Caco-2 (cell line): Measurements from ENCODE around the gene COL19A1. TPM values are rescaled to one million over a fixed set of nuclear protein-coding genes. Genes with fewer than 3 reads are reported as not detected.

Experiments used
- BruUV-seq: library from RNA; stranded (reverse); fragments of 400-500 nt; replicated peaks from 2 replicates; lab custom pipeline; 2021; lab: Mats Ljungman, UMichigan
- CTCF ChIA-PET: fragments of 300-600 bp; sonication (Branson Sonifier 250); formaldehyde crosslinking; loops from one replicate; lab custom pipeline; 2022; ENCODE audit warnings: antibody characterized with exemption; lab: Charles Lee
- POLR2A ChIA-PET: fragments of 300-600 bp; sonication (Branson Sonifier 250); formaldehyde crosslinking; loops from one replicate; lab custom pipeline; 2022; ENCODE audit warnings: antibody characterized with exemption; lab: Charles Lee
- DNase-seq, 2 experiments: peaks; one replicate each; pipeline versions ENCODE4 v3.0.0 to v3.0.0-alpha.2; 2020 to 2022
- H3K27me3 ChIP-seq: replicated peaks from 2 replicates; pipeline ENCODE4 v1.6.0; 2011; ENCODE audit warnings: low read length; ENCODE audit not compliant: control insufficient read depth, insufficient read depth
- H3K36me3 ChIP-seq: 2 replicates; pipeline ENCODE4 v1.5.1; 2011; ENCODE audit warnings: low read length; ENCODE audit not compliant: control insufficient read depth, insufficient read depth
- H3K4me1 ChIP-seq: fragments of 250-450 bp; sonication (Bioruptor Pico); 2 replicates; pipeline ENCODE4 v1.5.1; 2020; ENCODE audit warnings: mild to moderate bottlenecking
- H3K4me3 ChIP-seq: 2 replicates; pipeline ENCODE4 v1.5.1; 2011; ENCODE audit warnings: low read depth, mild to moderate bottlenecking, control low read depth, low read length
- H3K9me3 ChIP-seq: fragments of 250-450 bp; sonication (Bioruptor Pico); 2 replicates; pipeline ENCODE4 v1.5.1; 2020; ENCODE audit warnings: mild to moderate bottlenecking, moderate library complexity
- H3K27ac Mint-ChIP-seq: one replicate; pipeline ENCODE4 v1.8.0; 2022; ENCODE audit warnings: mixed read lengths; ENCODE audit not compliant: unreplicated experiment
- H3K27me3 Mint-ChIP-seq: one replicate; pipeline ENCODE4 v1.8.0; 2022; ENCODE audit warnings: mixed read lengths; ENCODE audit not compliant: insufficient read depth, unreplicated experiment
- H3K36me3 Mint-ChIP-seq: one replicate; pipeline ENCODE4 v1.8.0; 2022; ENCODE audit warnings: mild to moderate bottlenecking, mixed read lengths; ENCODE audit not compliant: insufficient read depth, unreplicated experiment
- H3K4me1 Mint-ChIP-seq: one replicate; pipeline ENCODE4 v1.8.0; 2022; ENCODE audit warnings: low read depth, mixed read lengths; ENCODE audit not compliant: unreplicated experiment
- H3K4me3 Mint-ChIP-seq: one replicate; pipeline ENCODE4 v1.8.0; 2022; ENCODE audit warnings: mild to moderate bottlenecking, moderate library complexity, mixed read lengths; ENCODE audit not compliant: unreplicated experiment
- H3K9me3 Mint-ChIP-seq: one replicate; pipeline ENCODE4 v1.8.0; 2022; ENCODE audit warnings: mixed read lengths; ENCODE audit not compliant: unreplicated experiment
- intact Hi-C: fragments of 100-400 bp; cut with micrococcal nuclease; formaldehyde crosslinking; loops from one replicate; pipeline ENCODE4 v1.10.0; 2022; ENCODE audit not compliant: unreplicated experiment
- total RNA-seq: library from RNA; stranded (reverse); gene quantifications from 2 replicates; pipeline ENCODE4 v1.2.3, GENCODE V29; 2022
- TF ChIP-seq, protein P1 (sequence below), 2 experiments: fragments of 200-600 bp in 1 of 2; IDR thresholded peaks; 1 replicate in 1 of 2; 2 replicates in 1 of 2; pipeline versions ENCODE4 v1.5.1 to v1.8.0; 2011 to 2022; ENCODE audit warnings: antibody characterized with exemption in 1 of 2, control low read depth in 1 of 2, inconsistent platforms in 1 of 2, low read depth in 1 of 2, low read length in 1 of 2, mild to moderate bottlenecking in 1 of 2, moderate library complexity in 1 of 2; ENCODE audit not compliant: insufficient read depth in 1 of 2, severe bottlenecking in 1 of 2, unreplicated experiment in 1 of 2

COL19A1 gene
- total RNA-seq, 1 experiment from 2014 or later = not detected

DNA sequence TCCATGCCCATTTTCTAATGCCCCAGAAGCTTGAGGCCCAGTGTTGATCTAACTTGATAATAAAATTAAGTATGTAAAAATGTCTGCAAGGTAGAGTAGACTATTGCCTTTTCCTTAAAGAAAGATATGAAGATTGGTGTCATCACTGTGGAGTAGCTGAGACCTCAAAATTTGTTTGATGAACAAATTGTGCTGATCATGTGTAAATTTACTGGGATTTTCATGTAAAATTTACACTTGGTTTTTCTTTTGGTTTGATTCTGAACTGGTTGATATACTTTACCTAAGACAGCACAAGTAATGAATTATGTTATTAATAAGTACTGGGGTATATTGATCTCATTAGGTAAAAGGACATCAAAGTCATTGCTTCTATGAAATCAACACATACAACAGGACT lies 207.3 kb downstream of the COL19A1 start:
- no peaks in the 10 kb centered on the region for H3K4me1 Mint-ChIP-seq
- intact Hi-C loops = no loop called here
- ChIA-PET CTCF (no interaction called here), POLR2A (no interaction called here)
- H3K27ac Mint-ChIP-seq = no peak overlapping the region
- H3K36me3 ChIP-seq = no peaks in the 10 kb centered on the region
- H3K27me3 ChIP-seq = no peaks in the 10 kb centered on the region
- H3K4me3 ChIP-seq = no peak overlapping the region
- no peak for DNase-seq
- H3K36me3 Mint-ChIP-seq = no peaks in the 10 kb centered on the region
- H3K9me3 Mint-ChIP-seq = no peaks in the 10 kb centered on the region
- H3K9me3 ChIP-seq = no peaks in the 10 kb centered on the region
- no peaks in the 10 kb centered on the region for H3K4me1 ChIP-seq
- BruUV-seq = no TSS peak
- TF ChIP-seq, protein P1, sequence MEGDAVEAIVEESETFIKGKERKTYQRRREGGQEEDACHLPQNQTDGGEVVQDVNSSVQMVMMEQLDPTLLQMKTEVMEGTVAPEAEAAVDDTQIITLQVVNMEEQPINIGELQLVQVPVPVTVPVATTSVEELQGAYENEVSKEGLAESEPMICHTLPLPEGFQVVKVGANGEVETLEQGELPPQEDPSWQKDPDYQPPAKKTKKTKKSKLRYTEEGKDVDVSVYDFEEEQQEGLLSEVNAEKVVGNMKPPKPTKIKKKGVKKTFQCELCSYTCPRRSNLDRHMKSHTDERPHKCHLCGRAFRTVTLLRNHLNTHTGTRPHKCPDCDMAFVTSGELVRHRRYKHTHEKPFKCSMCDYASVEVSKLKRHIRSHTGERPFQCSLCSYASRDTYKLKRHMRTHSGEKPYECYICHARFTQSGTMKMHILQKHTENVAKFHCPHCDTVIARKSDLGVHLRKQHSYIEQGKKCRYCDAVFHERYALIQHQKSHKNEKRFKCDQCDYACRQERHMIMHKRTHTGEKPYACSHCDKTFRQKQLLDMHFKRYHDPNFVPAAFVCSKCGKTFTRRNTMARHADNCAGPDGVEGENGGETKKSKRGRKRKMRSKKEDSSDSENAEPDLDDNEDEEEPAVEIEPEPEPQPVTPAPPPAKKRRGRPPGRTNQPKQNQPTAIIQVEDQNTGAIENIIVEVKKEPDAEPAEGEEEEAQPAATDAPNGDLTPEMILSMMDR (IDR thresholded peaks at IDR 0.05; ENCODE audit: insufficient read depth in 1 of 2, low read depth in 1 of 2, low read length in 1 of 2, severe bottlenecking in 1 of 2, unreplicated experiment in 1 of 2) = no peak
- peaks cover 7% of the 10 kb centered on the region for H3K27me3 Mint-ChIP-seq
- no peak overlapping the region for H3K4me3 Mint-ChIP-seq

DNA sequence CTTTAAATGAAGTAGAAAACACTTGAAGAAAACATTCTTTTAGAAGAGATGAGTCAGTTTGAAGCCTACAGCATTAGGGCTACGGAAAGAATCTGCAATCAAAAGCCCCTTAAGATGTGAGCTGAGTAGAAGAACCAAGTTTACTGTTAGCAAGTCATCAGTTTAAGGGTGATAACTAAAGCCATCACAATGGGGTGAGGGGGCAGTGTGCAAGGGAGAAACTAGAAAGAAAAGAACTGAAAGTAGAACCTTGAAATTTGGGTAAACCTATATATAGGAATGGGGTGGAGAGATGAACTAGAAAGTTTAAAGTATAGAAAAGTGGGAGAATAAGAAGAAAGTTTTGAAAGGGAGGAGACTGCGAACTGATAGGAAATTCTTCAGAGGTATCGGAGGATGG lies 212.9 kb downstream of the COL19A1 start:
- peaks cover 6% of the 10 kb centered on the region for H3K27me3 Mint-ChIP-seq
- intact Hi-C loops = no loop called here
- no peaks in the 10 kb centered on the region for H3K36me3 Mint-ChIP-seq
- H3K36me3 ChIP-seq = no peaks in the 10 kb centered on the region
- no peak overlapping the region for H3K4me3 ChIP-seq
- CTCF ChIA-PET = no interaction called here
- DNase-seq = no peak
- H3K4me1 Mint-ChIP-seq = no peaks in the 10 kb centered on the region
- no peak overlapping the region for H3K4me3 Mint-ChIP-seq
- H3K27me3 ChIP-seq = no peaks in the 10 kb centered on the region
- H3K4me1 ChIP-seq = no peaks in the 10 kb centered on the region
- POLR2A ChIA-PET = no interaction called here
- no peaks in the 10 kb centered on the region for H3K9me3 Mint-ChIP-seq
- no TSS peak for BruUV-seq
- TF ChIP-seq, protein P1 (IDR thresholded peaks at IDR 0.05; ENCODE audit: insufficient read depth in 1 of 2, low read depth in 1 of 2, low read length in 1 of 2, severe bottlenecking in 1 of 2, unreplicated experiment in 1 of 2) = no peak
- H3K9me3 ChIP-seq = no peaks in the 10 kb centered on the region
- no peak overlapping the region for H3K27ac Mint-ChIP-seq

DNA sequence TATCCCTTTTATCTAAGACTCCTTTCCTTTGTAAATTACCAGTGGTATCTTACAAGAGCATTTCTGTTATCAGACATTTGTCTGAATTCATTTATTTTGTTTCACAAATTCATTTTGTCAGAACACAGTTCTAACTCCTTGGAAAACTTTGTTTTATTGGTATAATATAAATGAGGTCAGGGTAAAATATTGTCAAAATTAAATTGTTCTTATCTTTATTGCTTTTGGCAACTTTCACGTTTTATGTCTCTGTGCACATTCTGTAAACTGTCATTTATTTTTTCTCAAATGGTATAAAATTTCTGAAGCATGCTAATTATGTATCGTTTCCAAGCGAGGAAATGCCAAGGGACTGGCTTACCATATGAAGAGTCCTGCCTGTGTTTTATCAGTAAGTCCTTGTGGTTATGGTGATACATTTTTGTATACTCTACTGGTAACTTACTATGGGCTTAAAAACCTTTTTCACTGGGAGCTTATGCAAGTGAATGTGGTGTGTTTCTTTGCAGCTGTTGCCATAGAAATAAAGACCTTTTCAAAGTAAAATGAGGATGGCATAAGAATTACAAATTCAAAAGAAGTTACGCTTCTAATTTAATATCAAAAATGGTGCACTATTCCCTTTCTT lies 214.2 kb downstream of the COL19A1 start:
- no peak overlapping the region for H3K27ac Mint-ChIP-seq
- intact Hi-C loops = no loop called here
- POLR2A ChIA-PET = no interaction called here

More for the DNA sequence above, 214.2 kb downstream of the COL19A1 start:
- CTCF ChIA-PET = no interaction called here
- H3K36me3 ChIP-seq = no peaks in the 10 kb centered on the region
- no peak for DNase-seq
- H3K4me1 Mint-ChIP-seq = no peaks in the 10 kb centered on the region
- H3K36me3 Mint-ChIP-seq = no peaks in the 10 kb centered on the region
- peaks cover 6% of the 10 kb centered on the region for H3K27me3 Mint-ChIP-seq
- no TSS peak for BruUV-seq
- TF ChIP-seq, protein P1 (IDR thresholded peaks at IDR 0.05; ENCODE audit: insufficient read depth in 1 of 2, low read depth in 1 of 2, low read length in 1 of 2, severe bottlenecking in 1 of 2, unreplicated experiment in 1 of 2) = no peak
- no peaks in the 10 kb centered on the region for H3K27me3 ChIP-seq
- no peak overlapping the region for H3K4me3 ChIP-seq
- H3K4me3 Mint-ChIP-seq = no peak overlapping the region
- H3K9me3 ChIP-seq = no peaks in the 10 kb centered on the region
- no peaks in the 10 kb centered on the region for H3K9me3 Mint-ChIP-seq
- H3K4me1 ChIP-seq = no peaks in the 10 kb centered on the region
